GM13977 (cell line): ENCODE data around the gene TMEM88.

Source experiments
- DNase-seq: peaks from one replicate; pipeline ENCODE4 v3.0.0; 2012; ENCODE audit warnings: low spot score
- CTCF ChIP-seq: IDR thresholded peaks from 2 replicates; pipeline ENCODE4 v1.5.1; 2012; ENCODE audit warnings: mild to moderate bottlenecking, control low read depth; ENCODE audit not compliant: insufficient read depth; ENCODE audit errors: extremely low read depth, missing control alignments
- in situ Hi-C: fragments of 300-500 bp; cut with MboI; formaldehyde crosslinking; loops from one replicate; pipeline ENCODE4 v1.12.0; 2022; ENCODE audit warnings: low sequenced_read_pairs, low pct_unique_long_range_greater_than_20kb, mixed read lengths, inconsistent platforms; ENCODE audit not compliant: unreplicated experiment

Gene TMEM88

GRCh38 chr17:7836596-7837407 lies 18.1 kb upstream of the TMEM88 start:
- no peak for TF ChIP-seq CTCF
- in situ Hi-C loops, result no loop called here
- DNase-seq, result peak; percentile 55

- DNase-seq, result no peak
- no peak for TF ChIP-seq CTCF
- in situ Hi-C loops, result no loop called here
These were observed 17.3 kb upstream of the TMEM88 start for GRCh38 chr17:7837408-7838088.

GRCh38 chr17:7838090-7839075 lies 16.5 kb upstream of the TMEM88 start:
- in situ Hi-C loops, result no loop called here
- DNase-seq, result no peak
- no peak for TF ChIP-seq CTCF

GRCh38 chr17:7839190-7839875 lies 15.5 kb upstream of the TMEM88 start:
- DNase-seq, result no peak

GRCh38 chr17:7839876-7840261 lies 15.0 kb upstream of the TMEM88 start:
- no peak for DNase-seq
- in situ Hi-C loops, result no loop called here

More at GRCh38 chr17:7839190-7839875, 15.5 kb upstream of the TMEM88 start:
- in situ Hi-C loops, result no loop called here
- TF ChIP-seq CTCF, result no peak

More at GRCh38 chr17:7839876-7840261, 15.0 kb upstream of the TMEM88 start:
- no peak for TF ChIP-seq CTCF
